GM18867 (cell line): ENCODE measurements around the gene ADCY1.

ENCODE experiments used
- ATAC-seq: cut with Tn5 transposase; IDR thresholded peaks from one replicate; pipeline ENCODE4 v1.9.1; 2021; ENCODE audit warnings: mild to moderate bottlenecking, moderate library complexity; ENCODE audit not compliant: unreplicated experiment

Gene ADCY1

GRCh38 chr7:45663167-45663921 lies 89.2 kb downstream of the ADCY1 start:
- no peak for ATAC-seq

DNA sequence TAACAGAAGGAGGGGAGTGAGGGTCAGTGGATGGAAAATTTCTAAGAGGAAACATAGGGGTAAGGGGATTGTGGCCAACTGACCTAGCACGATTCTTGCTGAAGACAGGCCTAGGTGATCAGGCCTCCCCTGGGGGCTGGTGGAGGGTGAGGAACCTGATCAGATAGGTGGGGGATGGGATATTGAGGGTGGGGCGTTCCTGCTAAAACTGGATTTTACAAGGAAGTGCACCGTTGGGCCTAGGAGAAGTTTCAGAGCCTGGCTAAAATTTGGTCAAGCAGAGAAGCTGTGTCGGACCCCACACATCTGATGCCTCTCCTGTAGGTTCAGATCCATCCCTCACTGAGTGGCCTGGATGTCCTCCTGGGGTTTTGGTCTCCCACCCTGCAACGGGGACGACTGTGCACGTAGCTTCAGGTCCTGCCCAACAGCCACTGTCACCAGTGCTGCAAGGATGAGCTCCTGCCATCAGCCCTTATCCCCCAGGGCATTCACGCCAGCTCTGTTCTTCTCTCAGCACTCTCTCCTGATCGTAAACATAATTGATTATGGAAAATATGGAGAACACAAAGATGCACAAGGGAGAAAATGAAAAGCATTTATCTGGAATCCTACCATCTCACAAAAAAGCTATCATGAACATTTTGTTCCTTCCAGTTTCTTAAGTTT lies 89.9 kb downstream of the ADCY1 start:
- no peak for ATAC-seq

- no peak for ATAC-seq
Observed at GRCh38 chr7:45665172-45665571, 91.0 kb downstream of the ADCY1 start.

- ATAC-seq = no peak
Observed at GRCh38 chr7:45670227-45670626, 96.1 kb downstream of the ADCY1 start.

- no peak for ATAC-seq
Observed at GRCh38 chr7:45670717-45671116, 96.5 kb downstream of the ADCY1 start.

DNA sequence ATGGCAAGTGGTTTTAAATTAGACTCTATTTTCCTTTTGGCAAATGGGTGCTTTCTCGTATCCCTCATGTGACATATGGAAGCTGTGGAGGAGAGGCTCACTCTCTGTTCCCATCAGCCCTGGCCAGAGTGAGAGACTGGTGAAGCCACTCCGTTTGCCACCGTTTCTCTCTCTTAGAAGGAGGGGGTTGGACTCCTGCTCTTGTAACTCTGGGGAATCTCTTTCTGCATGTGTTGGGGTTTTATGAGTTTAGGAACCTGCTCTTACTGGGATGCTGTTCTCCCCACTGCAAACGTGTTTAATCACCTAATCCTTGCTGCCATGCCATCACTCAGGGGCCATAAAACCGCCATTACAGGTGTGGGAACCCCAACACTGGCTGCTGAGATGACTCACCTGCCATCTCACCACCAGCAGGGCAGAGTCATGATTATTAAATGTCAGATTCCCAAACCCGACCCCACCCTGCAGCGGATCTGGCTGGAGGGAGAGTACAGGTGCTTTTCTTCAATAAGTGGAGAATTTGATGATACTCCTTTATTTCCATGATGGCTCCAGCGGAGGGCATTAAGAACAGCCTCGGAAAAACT lies 103.2 kb downstream of the ADCY1 start:
- no peak for ATAC-seq

DNA sequence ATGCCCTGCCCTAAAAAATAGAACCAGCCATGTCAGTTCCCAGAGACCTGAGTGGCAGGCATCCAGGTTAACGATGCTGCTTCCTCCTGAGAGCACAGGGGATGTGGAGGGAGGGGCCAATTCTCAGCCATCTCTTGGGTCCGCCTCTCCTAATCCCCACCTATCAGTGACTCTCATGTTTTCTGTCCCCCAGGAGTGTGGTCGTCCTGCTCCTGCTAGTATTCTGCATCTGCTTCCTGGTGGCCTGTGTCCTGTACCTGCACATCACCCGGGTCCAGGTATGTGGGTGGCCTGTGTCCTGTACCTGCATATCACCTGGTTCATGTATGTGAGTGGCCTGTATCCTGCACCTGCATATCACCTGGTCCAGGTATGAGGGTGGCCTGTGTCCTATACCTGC lies 105.3 kb downstream of the ADCY1 start:
- no peak for ATAC-seq

GRCh38 chr7:45680776-45681175 lies 106.6 kb downstream of the ADCY1 start:
- no peak for ATAC-seq

GRCh38 chr7:45681596-45682357 lies 107.6 kb downstream of the ADCY1 start:
- no peak for ATAC-seq

- ATAC-seq = no peak
Observed at GRCh38 chr7:45682358-45682735, 108.2 kb downstream of the ADCY1 start.

GRCh38 chr7:45682836-45683555 lies 108.8 kb downstream of the ADCY1 start:
- ATAC-seq = no peak

GRCh38 chr7:45683556-45684148 lies 109.5 kb downstream of the ADCY1 start:
- no peak for ATAC-seq

- no peak for ATAC-seq
Observed at GRCh38 chr7:45684910-45685618, 110.9 kb downstream of the ADCY1 start.

GRCh38 chr7:45685619-45686240 lies 111.6 kb downstream of the ADCY1 start:
- no peak for ATAC-seq

GRCh38 chr7:45686441-45687184 lies 112.4 kb downstream of the ADCY1 start:
- ATAC-seq = no peak

DNA sequence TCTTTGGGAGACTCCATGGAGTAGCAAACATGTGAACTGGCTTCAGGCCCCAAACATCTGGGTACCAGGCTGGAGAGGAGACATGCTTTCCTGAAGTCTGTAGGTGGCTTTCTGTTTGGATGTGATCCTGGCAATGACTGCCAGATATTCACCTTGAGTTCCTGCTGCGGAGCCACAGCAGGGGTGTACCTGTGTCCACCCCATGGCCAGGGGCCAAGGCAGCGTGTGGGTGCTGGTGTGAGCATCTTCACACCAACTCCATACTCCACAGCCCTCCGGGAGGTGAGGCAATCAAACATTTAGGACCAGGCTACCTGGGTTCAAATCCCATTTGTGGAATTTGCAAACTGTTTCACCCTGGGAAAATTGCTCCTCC lies 113.0 kb downstream of the ADCY1 start:
- ATAC-seq = no peak

DNA sequence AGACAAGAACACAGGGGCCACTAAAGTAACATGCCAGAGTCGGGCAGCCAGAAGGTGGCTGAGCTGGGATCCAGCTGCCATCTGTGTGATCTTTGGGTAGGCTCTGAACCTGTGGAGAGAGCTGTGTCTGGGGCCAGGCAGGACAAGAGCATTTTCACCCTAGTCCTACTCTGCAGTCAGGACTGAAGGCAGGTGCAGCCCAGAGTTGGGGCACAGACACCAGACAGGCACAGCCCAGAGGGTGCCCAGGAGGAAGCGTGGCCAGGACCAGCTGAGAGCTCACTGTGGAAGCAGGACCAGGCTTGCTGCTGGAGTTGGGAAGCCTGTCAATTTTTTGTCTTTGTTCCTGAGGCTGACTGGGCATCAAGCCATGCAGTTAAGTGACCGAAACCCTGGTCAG lies 113.6 kb downstream of the ADCY1 start:
- ATAC-seq = no peak

DNA sequence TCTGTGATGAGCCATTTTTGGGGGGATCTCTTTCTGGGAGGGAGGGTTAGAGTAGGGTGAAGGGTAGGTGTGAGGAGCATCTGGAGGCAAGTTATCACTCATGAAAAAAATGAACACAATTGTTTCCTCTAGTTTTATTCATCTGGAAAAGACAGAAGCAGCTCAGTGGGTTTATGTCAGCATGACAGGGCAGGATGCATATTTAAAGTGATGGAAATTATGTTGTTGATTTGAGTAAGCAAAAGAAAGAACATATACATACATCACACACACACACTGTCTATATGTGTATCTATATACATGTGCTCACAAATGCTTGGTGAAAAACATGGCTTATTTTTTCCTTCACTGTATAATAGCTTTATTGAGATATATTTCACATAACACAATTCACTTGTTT lies 114.2 kb downstream of the ADCY1 start:
- ATAC-seq = no peak
